EL (cell line): Measurements from ENCODE around the gene TTC36.
"Not testable (repeated sequence)": the region's sequence is repeated elsewhere in the genome, so short reads cannot be mapped to it uniquely, and the experiment has no call there.

Experiments
- DNase-seq: peaks from one replicate; pipeline ENCODE4 v3.0.0-alpha.2; 2016

The TTC36 gene, protein sequence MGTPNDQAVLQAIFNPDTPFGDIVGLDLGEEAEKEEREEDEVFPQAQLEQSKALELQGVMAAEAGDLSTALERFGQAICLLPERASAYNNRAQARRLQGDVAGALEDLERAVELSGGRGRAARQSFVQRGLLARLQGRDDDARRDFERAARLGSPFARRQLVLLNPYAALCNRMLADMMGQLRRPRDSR

DNA sequence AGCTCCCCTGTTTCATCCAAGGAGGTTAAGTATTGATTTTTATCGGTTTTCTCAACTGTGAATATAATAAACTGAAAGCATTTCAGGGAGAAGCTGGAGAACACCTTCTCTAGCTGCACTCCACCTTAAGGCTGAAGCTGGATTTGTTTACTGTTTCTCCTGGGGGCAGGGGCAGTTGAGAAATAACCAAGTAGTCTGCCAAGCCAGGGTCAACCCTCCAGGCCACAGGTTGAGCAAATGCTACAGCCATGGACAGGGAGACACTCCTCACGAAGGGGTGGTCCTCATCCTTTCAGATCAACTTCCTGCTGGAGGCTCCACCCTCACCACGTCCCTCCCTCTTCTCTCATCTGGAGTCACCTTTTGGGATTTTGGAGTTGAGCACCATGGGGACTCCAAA, at the start of gene TTC36:
Gene TTC36, plus strand, starts transcription at position 366 of the 400 bp plus-strand sequence. Its CDS starts 21 bp downstream, at position 387.
- DNase-seq = no peak

DNA sequence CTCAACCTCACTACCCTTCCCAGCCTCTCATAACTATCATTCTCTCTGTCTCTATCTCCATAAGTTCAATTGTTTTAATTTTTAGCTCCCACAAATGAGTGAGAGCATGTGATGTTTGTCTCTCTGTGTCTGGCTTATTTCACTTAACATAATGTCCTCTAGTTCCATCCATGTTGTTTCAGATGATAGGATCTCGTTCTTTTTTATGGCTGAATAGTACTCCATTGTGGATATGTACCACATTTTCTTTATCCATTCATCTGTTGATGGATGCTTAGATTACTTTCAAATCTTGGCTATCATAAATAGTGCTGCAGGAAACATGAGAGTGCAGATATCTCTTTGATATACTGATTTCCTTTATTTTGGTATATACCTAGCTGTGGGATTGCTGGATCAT, 46.0 kb upstream of the TTC36 start:
- DNase-seq = not testable (repeated sequence)

GRCh38 chr11:118484405-118484804, 42.9 kb upstream of the TTC36 start:
- DNase-seq = no peak

DNA sequence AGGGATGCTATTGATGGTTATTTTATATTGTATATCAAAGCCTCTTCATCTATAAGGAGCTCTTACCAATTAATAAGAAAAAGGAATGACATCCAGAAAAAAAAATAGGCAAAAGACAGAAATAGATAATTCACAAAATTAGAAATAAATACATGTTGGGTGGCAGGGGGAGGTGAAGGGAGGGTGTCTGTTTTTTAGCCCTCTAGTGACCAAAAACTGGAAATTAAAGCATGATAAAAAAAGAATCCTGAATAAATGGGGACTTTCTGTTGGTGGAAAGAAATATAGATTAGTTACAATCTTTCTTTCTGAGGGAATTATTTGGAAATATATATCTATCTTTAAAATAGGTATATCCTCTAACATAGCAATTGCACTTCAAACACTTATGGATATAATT, 42.0 kb upstream of the TTC36 start:
- DNase-seq = no peak

- peak; percentile 72 for DNase-seq
Measured at GRCh38 chr11:118488480-118489109, 38.7 kb upstream of the TTC36 start.

- DNase-seq = no peak
Measured at GRCh38 chr11:118491041-118491440, 36.2 kb upstream of the TTC36 start.

DNA sequence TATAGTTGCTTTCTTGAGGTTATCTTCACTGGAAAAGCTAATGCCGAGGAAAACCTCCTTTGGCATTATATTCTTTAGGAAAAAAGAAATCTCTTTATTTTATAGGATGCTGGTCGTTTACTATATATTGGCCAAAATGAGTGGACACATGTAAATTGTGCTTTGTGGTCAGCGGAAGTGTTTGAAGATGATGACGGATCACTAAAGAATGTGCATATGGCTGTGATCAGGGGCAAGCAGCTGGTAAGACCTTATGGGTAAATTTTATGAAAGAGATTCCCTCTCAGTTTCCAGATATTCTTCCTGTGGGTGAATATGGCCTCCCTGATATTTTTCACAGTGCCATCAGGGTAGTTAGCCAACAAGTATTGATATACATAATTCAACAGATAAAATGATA, 29.4 kb upstream of the TTC36 start:
- peak; percentile 89 for DNase-seq

- DNase-seq = no peak
Measured at GRCh38 chr11:118503216-118503615, 24.1 kb upstream of the TTC36 start.

GRCh38 chr11:118511601-118512000, 15.7 kb upstream of the TTC36 start:
- no peak for DNase-seq

DNA sequence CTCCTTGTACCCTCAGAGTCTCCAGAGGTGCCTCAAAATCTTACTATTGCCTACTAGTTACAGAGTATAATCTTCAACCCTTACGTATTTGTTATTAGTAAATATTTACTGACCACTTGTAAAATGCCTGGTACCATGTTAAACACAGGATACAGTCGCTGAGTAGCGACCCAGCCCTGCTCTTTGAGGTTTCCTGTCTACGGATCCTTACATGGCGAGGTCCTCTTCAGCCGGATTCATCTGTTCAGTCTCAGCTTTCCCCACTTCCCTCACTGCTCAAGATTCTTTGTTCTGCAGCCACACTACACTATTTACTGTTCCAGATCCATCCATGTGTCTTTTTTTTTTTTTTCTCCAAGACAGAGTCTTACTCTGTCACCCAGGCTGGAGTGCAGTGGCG, 13.2 kb upstream of the TTC36 start:
- DNase-seq = no peak

GRCh38 chr11:118519549-118519948, 7.7 kb upstream of the TTC36 start:
- no peak for DNase-seq

GRCh38 chr11:118521892-118522311, 5.4 kb upstream of the TTC36 start:
- no peak for DNase-seq

DNA sequence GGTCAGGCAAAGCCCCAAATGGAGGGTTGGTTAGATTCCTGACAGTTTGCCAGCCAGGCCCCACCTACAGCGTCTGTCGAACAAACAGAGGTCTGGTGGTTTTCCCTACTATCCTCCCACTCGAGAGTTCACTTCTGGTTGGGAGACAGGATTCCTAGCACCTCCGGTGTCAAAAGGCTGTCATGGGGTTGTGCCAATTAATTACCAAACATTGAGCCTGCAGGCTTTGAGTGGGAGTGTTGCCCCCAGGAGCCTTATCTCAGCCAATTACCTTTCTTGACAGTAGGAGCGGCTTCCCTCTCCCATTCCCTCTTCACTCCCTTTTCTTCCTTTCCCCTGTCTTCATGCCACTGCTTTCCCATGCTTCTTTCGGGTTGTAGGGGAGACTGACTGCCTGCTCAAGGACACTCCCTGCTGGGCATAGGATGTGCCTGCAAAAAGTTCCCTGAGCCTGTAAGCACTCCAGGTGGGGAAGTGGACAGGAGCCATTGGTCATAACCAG, 4.7 kb upstream of the TTC36 start:
- DNase-seq = peak; percentile 38

DNA sequence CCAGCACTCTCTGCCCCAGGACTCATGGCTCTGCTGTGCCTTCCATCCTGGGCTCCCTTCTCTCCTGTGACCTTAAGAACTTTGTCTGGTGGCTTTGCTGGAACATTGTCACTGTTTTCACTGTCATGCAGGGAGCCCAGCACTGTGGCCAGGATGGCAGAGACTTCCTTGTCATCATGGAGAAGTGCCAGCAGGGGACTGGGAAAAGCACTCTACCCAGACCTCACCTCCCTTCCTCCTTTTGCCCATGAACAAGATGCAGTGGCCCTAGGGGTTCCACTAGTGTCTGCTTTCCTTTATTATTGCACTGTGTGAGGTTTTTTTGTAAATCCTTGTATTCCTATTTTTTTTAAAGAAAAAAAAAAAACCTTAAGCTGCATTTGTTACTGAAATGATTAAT, 2.9 kb upstream of the TTC36 start:
- no peak for DNase-seq

GRCh38 chr11:118524757-118525470, 2.4 kb upstream of the TTC36 start:
- no peak for DNase-seq

- DNase-seq = no peak
Measured at GRCh38 chr11:118526688-118527087, 586 bp upstream of the TTC36 start.

- no peak for DNase-seq
Measured at GRCh38 chr11:118528511-118528910, 1.2 kb downstream of the TTC36 start.

DNA sequence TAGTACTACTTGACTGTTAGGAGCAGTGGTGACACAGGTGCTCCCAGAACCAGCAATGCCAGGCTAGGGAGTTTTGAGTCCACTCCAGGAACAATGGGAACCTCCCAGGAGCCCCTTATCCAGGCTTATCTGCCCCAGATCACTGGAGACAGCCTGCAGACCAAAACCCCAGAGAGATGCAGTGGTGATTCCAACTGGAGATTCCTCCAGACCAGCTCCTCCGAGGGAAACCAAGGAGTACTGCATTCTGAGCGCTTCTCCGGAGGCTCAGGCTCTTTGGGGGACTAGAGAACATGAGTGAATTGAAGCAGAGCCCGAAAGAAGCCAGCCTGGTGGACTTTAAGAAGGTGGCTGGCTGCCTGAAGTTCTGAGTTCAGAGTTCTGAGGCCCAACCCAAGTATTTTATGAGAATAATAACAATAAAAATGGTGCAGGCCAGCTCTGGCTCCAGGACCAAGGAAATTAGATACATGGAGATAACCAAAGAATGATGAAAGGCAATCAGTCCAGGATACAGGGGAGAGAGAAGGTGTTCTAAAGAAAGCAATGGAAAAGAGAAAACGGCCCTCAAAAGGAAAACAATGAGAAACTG, 2.4 kb downstream of the TTC36 start:
- DNase-seq = no peak

DNA sequence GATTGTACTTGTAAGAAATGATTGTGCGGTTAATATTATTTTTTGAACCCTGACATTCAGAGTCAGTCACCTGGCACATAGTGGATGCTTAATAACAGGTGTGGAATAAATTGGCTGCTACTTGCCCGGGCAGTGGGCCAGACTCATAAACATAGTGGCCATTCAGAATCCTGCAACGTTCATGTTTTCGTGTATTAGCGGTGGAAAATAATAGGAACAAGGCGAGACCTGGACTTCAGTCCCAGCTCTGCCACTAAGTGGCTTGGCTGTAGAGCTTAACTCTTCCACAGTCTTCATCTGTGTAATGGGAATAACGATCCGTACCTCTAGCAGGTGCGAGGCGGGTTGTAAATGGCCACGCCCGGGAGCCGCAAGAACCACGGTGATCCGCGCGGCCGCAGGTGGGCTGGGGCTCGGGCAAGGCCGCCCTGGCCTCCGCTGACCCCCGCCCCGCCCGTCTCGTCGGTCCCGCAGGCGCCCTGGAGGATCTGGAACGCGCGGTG, 3.0 kb downstream of the TTC36 start:
- DNase-seq = peak; percentile 15

- peak; percentile 49 for DNase-seq
Measured at GRCh38 chr11:118530683-118531596, 3.7 kb downstream of the TTC36 start, which contains the start of gene TMEM25. Gene TMEM25, plus strand, starts transcription at chr11:118531192. Its CDS starts 610 bp downstream, at chr11:118531802.

DNA sequence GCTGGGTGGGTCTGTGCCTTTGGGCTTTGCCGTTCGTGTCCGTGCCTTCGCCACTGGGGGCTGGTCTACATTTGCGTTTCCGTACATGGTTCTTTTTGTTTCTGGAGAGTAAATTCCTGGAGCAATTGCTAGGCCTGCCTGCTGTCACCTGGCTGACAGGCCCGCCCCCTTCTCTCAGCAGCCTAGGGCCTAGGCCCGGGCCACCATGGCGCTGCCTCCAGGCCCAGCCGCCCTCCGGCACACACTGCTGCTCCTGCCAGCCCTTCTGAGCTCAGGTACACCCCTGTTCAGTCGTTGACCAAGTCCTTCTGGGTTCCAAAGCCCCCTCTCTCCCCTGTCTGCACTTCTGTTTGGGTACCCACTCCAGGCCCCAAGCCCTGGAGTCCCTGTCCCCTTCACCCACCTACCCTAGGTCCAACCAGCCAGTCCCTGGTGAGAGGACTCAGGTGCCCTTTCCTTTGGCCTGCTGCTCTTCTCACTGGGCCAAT, 4.4 kb downstream of the TTC36 start:
- DNase-seq = no peak

DNA sequence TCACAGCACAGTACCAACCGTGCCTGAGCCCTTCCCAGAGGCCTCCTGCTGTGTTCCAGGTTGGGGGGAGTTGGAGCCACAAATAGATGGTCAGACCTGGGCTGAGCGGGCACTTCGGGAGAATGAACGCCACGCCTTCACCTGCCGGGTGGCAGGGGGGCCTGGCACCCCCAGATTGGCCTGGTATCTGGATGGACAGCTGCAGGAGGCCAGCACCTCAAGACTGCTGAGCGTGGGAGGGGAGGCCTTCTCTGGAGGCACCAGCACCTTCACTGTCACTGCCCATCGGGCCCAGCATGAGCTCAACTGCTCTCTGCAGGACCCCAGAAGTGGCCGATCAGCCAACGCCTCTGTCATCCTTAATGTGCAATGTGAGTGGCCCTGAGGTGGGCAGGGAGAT, 4.8 kb downstream of the TTC36 start:
- DNase-seq = no peak
